IMR-90 (cell line): ENCODE data around the gene NCKAP5. TPM values are rescaled to one million over a fixed set of nuclear protein-coding genes. Genes with fewer than 3 reads are reported as not detected.

Experiments
- ATAC-seq: fragments of 200-7000 bp; cut with Tn5 transposase; 2 replicates; pipeline ENCODE4 v1.9.1; 2020; ENCODE audit warnings: low read depth, mild to moderate bottlenecking, moderate library complexity
- BruUV-seq: library from RNA; stranded (reverse); fragments of 400-500 nt; replicated peaks from 2 replicates; lab custom pipeline; 2021; lab: Mats Ljungman, UMichigan
- CTCF ChIA-PET: fragments of 300-600 bp; formaldehyde crosslinking; extraction: SDS; loops from one replicate; lab custom pipeline; 2021; ENCODE audit warnings: antibody characterized with exemption; lab: Yijun Ruan, JAX
- POLR2A ChIA-PET: fragments of 300-600 bp; sonication (Branson Sonifier 250); formaldehyde crosslinking; loops from one replicate; lab custom pipeline; 2022; ENCODE audit warnings: antibody characterized with exemption; ENCODE audit not compliant: unreplicated experiment; lab: Charles Lee
- DNase-seq: peaks from one replicate; pipeline ENCODE4 v3.0.0; 2013
- H2AFZ ChIP-seq: replicated peaks from 2 replicates; pipeline ENCODE3; 2013; ENCODE audit warnings: low read length, mild to moderate bottlenecking; ENCODE audit not compliant: poor library complexity
- H2AK5ac ChIP-seq: 2 replicates; pipeline ENCODE4 v1.6.1; 2013; ENCODE audit warnings: low read depth, low read length, inconsistent platforms
- H2AK9ac ChIP-seq: replicated peaks from 2 replicates; pipeline ENCODE3; 2013; ENCODE audit warnings: mild to moderate bottlenecking, low read depth, low read length, moderate library complexity; ENCODE audit not compliant: poor library complexity
- H2BK120ac ChIP-seq: 2 replicates; pipeline ENCODE4 v1.6.1; 2013; ENCODE audit warnings: low read depth, low read length, inconsistent platforms
- H2BK15ac ChIP-seq: 3 replicates; pipeline ENCODE4 v1.6.1; 2013; ENCODE audit warnings: low read depth, low read length, inconsistent platforms
- H2BK20ac ChIP-seq: 2 replicates; pipeline ENCODE4 v1.6.1; 2013; ENCODE audit warnings: low read depth, mild to moderate bottlenecking, inconsistent platforms, low read length, moderate library complexity
- H2BK5ac ChIP-seq: 2 replicates; pipeline ENCODE4 v1.6.1; 2013; ENCODE audit warnings: mild to moderate bottlenecking, low read depth, low read length, inconsistent platforms; ENCODE audit not compliant: poor library complexity, severe bottlenecking
- H3K14ac ChIP-seq: replicated peaks from 2 replicates; pipeline ENCODE4 v1.6.1; 2013; ENCODE audit warnings: low read depth, low read length, inconsistent platforms
- H3K18ac ChIP-seq: 2 replicates; pipeline ENCODE4 v1.6.1; 2013; ENCODE audit warnings: low read depth, low read length, control low read depth
- H3K23ac ChIP-seq: 2 replicates; pipeline ENCODE4 v1.6.1; 2013; ENCODE audit warnings: low read depth, low read length, inconsistent platforms
- H3K27ac ChIP-seq: 2 replicates; pipeline ENCODE4 v1.5.1; 2013; ENCODE audit warnings: mild to moderate bottlenecking, control low read depth, low read length; ENCODE audit not compliant: insufficient read depth
- H3K27me3 ChIP-seq: 2 replicates; pipeline ENCODE4 v1.6.1; 2013; ENCODE audit warnings: low read length; ENCODE audit not compliant: control insufficient read depth, insufficient read depth
- H3K36me3 ChIP-seq: 2 replicates; pipeline ENCODE4 v1.6.1; 2013; ENCODE audit warnings: low read length, mixed read lengths; ENCODE audit not compliant: control insufficient read depth, insufficient read depth
- H3K4ac ChIP-seq: 2 replicates; pipeline ENCODE4 v1.6.1; 2013; ENCODE audit warnings: low read depth, low read length, inconsistent platforms
- H3K4me1 ChIP-seq: 2 replicates; pipeline ENCODE4 v1.6.1; 2013; ENCODE audit warnings: low read length, mixed read lengths; ENCODE audit not compliant: control insufficient read depth, insufficient read depth
- H3K4me2 ChIP-seq: 2 replicates; pipeline ENCODE4 v1.6.1; 2013; ENCODE audit warnings: low read depth, mild to moderate bottlenecking, control low read depth, low read length, moderate library complexity
- H3K4me3 ChIP-seq: 2 replicates; pipeline ENCODE4 v1.5.1; 2013; ENCODE audit warnings: low read depth, mild to moderate bottlenecking, control low read depth, low read length, moderate library complexity; ENCODE audit not compliant: insufficient read depth
- H3K56ac ChIP-seq: 2 replicates; pipeline ENCODE4 v1.6.1; 2013; ENCODE audit warnings: low read length, inconsistent platforms; ENCODE audit not compliant: insufficient read depth; ENCODE audit errors: extremely low read depth
- H3K79me1 ChIP-seq, 2 experiments: 2 replicates each; pipeline ENCODE4 v1.6.1; 2013; ENCODE audit warnings: low read length in 2 of 2, inconsistent platforms in 1 of 2, low read depth in 1 of 2
- H3K9ac ChIP-seq: 2 replicates; pipeline ENCODE4 v1.6.1; 2013; ENCODE audit warnings: low read depth, low read length, control low read depth
- H3K9me1 ChIP-seq: 2 replicates; pipeline ENCODE4 v1.6.1; 2013; ENCODE audit warnings: low read length, inconsistent platforms; ENCODE audit not compliant: insufficient read depth
- H3K9me3 ChIP-seq: 2 replicates; pipeline ENCODE4 v1.6.1; 2013; ENCODE audit warnings: low read length; ENCODE audit not compliant: control insufficient read depth, insufficient read depth
- H4K20me1 ChIP-seq: 2 replicates; pipeline ENCODE4 v1.6.1; 2013; ENCODE audit warnings: low read length, inconsistent platforms; ENCODE audit not compliant: insufficient read depth
- H4K5ac ChIP-seq: 2 replicates; pipeline ENCODE4 v1.6.1; 2013; ENCODE audit warnings: mild to moderate bottlenecking, low read depth, low read length, control low read depth
- H4K8ac ChIP-seq, 2 experiments: 2 replicates each; pipeline ENCODE4 v1.6.1; 2013; ENCODE audit warnings: low read depth in 2 of 2, low read length in 2 of 2, control low read depth in 1 of 2, inconsistent platforms in 1 of 2
- H4K91ac ChIP-seq: 2 replicates; pipeline ENCODE4 v1.6.1; 2013; ENCODE audit warnings: low read depth, low read length, inconsistent platforms; ENCODE audit not compliant: insufficient read depth
- CHD1 ChIP-seq: IDR thresholded peaks from 2 replicates; pipeline ENCODE4 v1.6.1; 2012; ENCODE audit warnings: low read depth, low read length, improper control_type of control experiment
- FOS ChIP-seq: fragments of 150-350 bp; IDR thresholded peaks from 2 replicates; pipeline ENCODE4 v1.6.1; 2016; ENCODE audit warnings: low read depth, low read length
- MAFK ChIP-seq: IDR thresholded peaks from 2 replicates; pipeline ENCODE4 v1.6.1; 2012; ENCODE audit warnings: low read depth, low read length, improper control_type of control experiment
- MXI1 ChIP-seq: IDR thresholded peaks from 2 replicates; pipeline ENCODE4 v1.6.1; 2012; ENCODE audit warnings: low read depth, mild to moderate bottlenecking, low read length, moderate library complexity, borderline replicate concordance
- POLR2A ChIP-seq: IDR thresholded peaks from 2 replicates; pipeline ENCODE4 v1.6.1; 2012; ENCODE audit warnings: mild to moderate bottlenecking, low read depth, low read length
- RFX5 ChIP-seq: IDR thresholded peaks from 2 replicates; pipeline ENCODE4 v1.8.0; 2012; ENCODE audit warnings: low read depth, mild to moderate bottlenecking, low read length, moderate library complexity
- WGBS, 2 experiments: methylation state at CpG; one replicate each; pipeline versions ENCODE4 v1.1.5 to v1.1.7; 2013; ENCODE audit warnings: missing lambda C conversion rate in 2 of 2; ENCODE audit not compliant: insufficient read length in 1 of 2; ENCODE audit errors: extremely low coverage in 2 of 2; 5-methylcytosine and 5-hydroxymethylcytosine counted together
- dilution Hi-C: fragments of 300-500 bp; cut with HindIII; formaldehyde crosslinking; loops from one replicate; pipeline ENCODE4 v1.14.3; 2018; ENCODE audit warnings: low sequenced_read_pairs; ENCODE audit not compliant: unreplicated experiment
- in situ Hi-C: fragments of 300-500 bp; cut with MboI; formaldehyde crosslinking; loops from 3 replicates; pipeline ENCODE4 v1.14.3; 2019; ENCODE audit warnings: low sequenced_read_pairs, inconsistent platforms, mixed read lengths
- intact Hi-C: fragments of 100-400 bp; cut with micrococcal nuclease; formaldehyde crosslinking; loops from 2 replicates; pipeline ENCODE4 v1.10.0; 2022
- polyA plus RNA-seq, 3 experiments: library from polyadenylated mRNA; depleted of rRNA; stranded (reverse); fragments of >200 nt; gene quantifications; 2 replicates each; pipeline ENCODE4 v1.2.3, GENCODE V29; 2012; ENCODE audit warnings: low replicate concordance in 1 of 3
- total RNA-seq: library from RNA; depleted of rRNA; stranded (reverse); fragments of >200 nt; gene quantifications from 2 replicates; pipeline ENCODE4 v1.2.3, GENCODE V29; 2012
- TF ChIP-seq, protein P1 (sequence below): fragments of 150-350 bp; IDR thresholded peaks from 2 replicates; pipeline ENCODE4 v1.6.1; 2017; ENCODE audit warnings: mild to moderate bottlenecking, antibody characterized with exemption, low read length, low read depth

Gene NCKAP5
- total and polyA plus RNA-seq, 2 of the 4 experiments (the other 2 are of a cell fraction), result 2.7 to 3.9 TPM

DNA sequence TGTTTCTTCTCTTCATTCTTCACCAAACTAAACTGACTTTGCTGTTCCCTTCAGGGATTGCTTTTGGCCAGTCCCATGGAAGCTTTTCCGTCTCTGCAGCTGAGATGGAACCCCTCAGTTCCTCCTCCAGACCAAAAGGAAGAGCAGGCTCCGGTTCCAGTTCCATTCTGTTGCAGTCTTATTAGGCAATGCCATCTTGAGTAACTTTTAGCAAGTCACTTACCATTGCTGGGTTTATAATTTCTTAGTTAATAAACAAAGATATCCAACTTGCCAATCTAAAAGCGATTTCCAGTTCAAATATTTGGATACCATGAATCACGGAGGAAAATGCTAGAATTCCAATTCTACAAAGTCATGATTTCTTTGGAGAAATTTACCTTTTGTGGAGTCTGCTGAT is 684.0 kb downstream of the NCKAP5 start:
- Histone ChIP-seq H3K9me3 (peaks cover 4% of the 10 kb centered on the region), H3K9ac (no peak overlapping the region), H4K20me1 (0 out of 2 replicates have a peak, but pooled peaks cover 3% of the 10 kb centered on the region), H4K91ac (peak overlapping the region; percentile 14; the same call in 1 of the 2 replicates), H3K56ac (no peak overlapping the region), H3K4ac (no peak overlapping the region), H2BK5ac (no peak overlapping the region), H3K14ac (no peak overlapping the region), H3K4me3 (no peak overlapping the region), H3K36me3 (no peaks in the 10 kb centered on the region; the same call in 1 of the 2 replicates), H2BK15ac (no peak overlapping the region), H4K5ac (no peak overlapping the region; the same call in 1 of the 2 replicates), H2AFZ (no peak overlapping the region), H3K4me1 (peaks cover 1% of the 10 kb centered on the region; the same call in 1 of the 2 replicates), H2BK120ac (peak overlapping the region; percentile 39; the same call in 1 of the 2 replicates), H3K23ac (no peak overlapping the region), H4K8ac (no peak overlapping the region), H3K27ac (peak overlapping the region; percentile 10; the same call in 1 of the 2 replicates), H3K27me3 (no peaks in the 10 kb centered on the region), H2BK20ac (no peak overlapping the region), H3K18ac (no peak overlapping the region; the same call in 1 of the 2 replicates), H3K4me2 (no peak overlapping the region), H3K79me1 (peaks cover 0 to 5% of the 10 kb centered on the region in 2 experiments; a peak in 1 of 4 replicates), H2AK9ac (no peak overlapping the region), H3K9me1 (no peaks in the 10 kb centered on the region), H2AK5ac (no peak overlapping the region)
- WGBS, 2 experiments, result 100% methylated on average over 1 of the region's 4 CpGs; no CpG with 5 or more reads in 1 of the 2 experiments
- in situ Hi-C loops (no loop called here), dilution Hi-C loops (no loop called here), intact Hi-C loops (no loop called here)
- DNase-seq, result no peak
- no TSS peak for BruUV-seq
- POLR2A ChIA-PET, result no interaction called here
- peak; percentile 72 for ATAC-seq
- TF ChIP-seq, protein P1, sequence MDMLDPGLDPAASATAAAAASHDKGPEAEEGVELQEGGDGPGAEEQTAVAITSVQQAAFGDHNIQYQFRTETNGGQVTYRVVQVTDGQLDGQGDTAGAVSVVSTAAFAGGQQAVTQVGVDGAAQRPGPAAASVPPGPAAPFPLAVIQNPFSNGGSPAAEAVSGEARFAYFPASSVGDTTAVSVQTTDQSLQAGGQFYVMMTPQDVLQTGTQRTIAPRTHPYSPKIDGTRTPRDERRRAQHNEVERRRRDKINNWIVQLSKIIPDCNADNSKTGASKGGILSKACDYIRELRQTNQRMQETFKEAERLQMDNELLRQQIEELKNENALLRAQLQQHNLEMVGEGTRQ, result no peak
- no peak for TF ChIP-seq RFX5
- TF ChIP-seq CHD1, result no peak
- no peak for TF ChIP-seq POLR2A
- TF ChIP-seq MXI1, result no peak
- no peak for TF ChIP-seq FOS
- TF ChIP-seq MAFK, result no peak
- CTCF ChIA-PET, result no interaction called here
